ENCODE data around the gene DNAI2. TPM values are rescaled to one million over a fixed set of nuclear protein-coding genes. Genes with fewer than 3 reads are reported as not detected.
"Not testable (repeated sequence)": the region's sequence is repeated elsewhere in the genome, so short reads cannot be mapped to it uniquely, and the experiment has no call there.

The DNAI2 gene
- total RNA-seq, 1 donor from 2014 or later = not detected

DNA sequence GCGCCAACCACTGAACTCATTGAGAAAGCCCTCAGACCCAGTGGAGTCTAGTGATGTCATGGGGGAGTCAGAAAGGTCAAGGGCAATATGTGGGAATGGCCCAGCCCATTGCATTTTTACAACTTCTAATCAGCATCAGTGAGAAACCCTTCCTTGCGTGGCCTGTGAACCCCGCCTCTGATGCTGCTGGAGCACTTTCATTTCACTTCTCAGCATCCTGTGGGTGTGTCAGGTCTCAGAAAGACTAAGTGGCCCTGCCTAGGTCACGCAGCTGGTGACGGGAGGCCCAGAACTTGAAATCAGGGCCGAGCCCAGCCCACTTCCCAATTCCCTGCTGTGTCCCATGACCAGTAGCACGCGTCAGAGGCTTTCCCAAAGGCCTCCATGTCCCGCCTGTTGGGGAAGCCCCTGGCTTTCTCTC is 6.1 kb downstream of the DNAI2 start:
- no peak overlapping the region for H3K27ac Mint-ChIP-seq
- H3K9me3 Mint-ChIP-seq = no peaks in the 10 kb centered on the region
- ChIA-PET CTCF (no interaction called here), POLR2A (no interaction called here)
- H3K27me3 Mint-ChIP-seq = peaks cover 11% of the 10 kb centered on the region
- peak; percentile 37 for ATAC-seq (ENCODE audit: low read depth)
- H3K4me1 Mint-ChIP-seq = peaks cover 11% of the 10 kb centered on the region
- no peak overlapping the region for H3K4me3 Mint-ChIP-seq
- intact Hi-C loops (cut with micrococcal nuclease) = no loop called here
- TF ChIP-seq, protein P1, sequence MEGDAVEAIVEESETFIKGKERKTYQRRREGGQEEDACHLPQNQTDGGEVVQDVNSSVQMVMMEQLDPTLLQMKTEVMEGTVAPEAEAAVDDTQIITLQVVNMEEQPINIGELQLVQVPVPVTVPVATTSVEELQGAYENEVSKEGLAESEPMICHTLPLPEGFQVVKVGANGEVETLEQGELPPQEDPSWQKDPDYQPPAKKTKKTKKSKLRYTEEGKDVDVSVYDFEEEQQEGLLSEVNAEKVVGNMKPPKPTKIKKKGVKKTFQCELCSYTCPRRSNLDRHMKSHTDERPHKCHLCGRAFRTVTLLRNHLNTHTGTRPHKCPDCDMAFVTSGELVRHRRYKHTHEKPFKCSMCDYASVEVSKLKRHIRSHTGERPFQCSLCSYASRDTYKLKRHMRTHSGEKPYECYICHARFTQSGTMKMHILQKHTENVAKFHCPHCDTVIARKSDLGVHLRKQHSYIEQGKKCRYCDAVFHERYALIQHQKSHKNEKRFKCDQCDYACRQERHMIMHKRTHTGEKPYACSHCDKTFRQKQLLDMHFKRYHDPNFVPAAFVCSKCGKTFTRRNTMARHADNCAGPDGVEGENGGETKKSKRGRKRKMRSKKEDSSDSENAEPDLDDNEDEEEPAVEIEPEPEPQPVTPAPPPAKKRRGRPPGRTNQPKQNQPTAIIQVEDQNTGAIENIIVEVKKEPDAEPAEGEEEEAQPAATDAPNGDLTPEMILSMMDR (IDR thresholded peaks at IDR 0.05) = no peak
- H3K36me3 Mint-ChIP-seq (ENCODE audit: low read depth) = no peaks in the 10 kb centered on the region
- no peak for DNase-seq

DNA sequence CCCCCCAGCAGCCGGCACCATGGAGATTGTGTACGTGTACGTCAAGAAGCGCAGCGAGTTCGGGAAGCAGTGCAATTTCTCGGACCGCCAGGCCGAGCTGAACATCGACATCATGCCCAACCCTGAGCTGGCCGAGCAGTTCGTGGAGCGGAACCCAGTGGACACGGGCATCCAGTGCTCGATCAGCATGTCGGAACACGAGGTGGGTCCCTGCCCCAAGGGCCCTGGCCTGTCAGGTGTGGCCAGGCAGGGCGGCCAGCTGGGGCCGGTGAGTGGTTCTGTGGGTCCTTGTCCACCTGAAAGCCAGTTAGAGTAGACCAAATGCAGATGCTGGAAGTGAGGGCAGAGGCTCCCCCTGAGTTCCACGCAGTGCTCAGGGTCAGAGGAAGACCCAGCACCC is 7.8 kb downstream of the DNAI2 start:
- intact Hi-C loops (cut with micrococcal nuclease) = no loop called here
- TF ChIP-seq, protein P1 (IDR thresholded peaks at IDR 0.05) = no peak
- ATAC-seq (ENCODE audit: low read depth) (no peak), DNase-seq (no peak)
- no peaks in the 10 kb centered on the region for H3K36me3 Mint-ChIP-seq (ENCODE audit: low read depth)
- no peaks in the 10 kb centered on the region for H3K9me3 Mint-ChIP-seq
- no peak overlapping the region for H3K27ac Mint-ChIP-seq
- peaks cover 8% of the 10 kb centered on the region for H3K27me3 Mint-ChIP-seq
- no peak overlapping the region for H3K4me3 Mint-ChIP-seq
- ChIA-PET CTCF (no interaction called here), POLR2A (interaction anchor here (0.7 kb wide), 1 partner anchor 1175 kb away, joined by 3 read pairs; the partner anchor contains the start of gene TMEM94)
- peaks cover 11% of the 10 kb centered on the region for H3K4me1 Mint-ChIP-seq

DNA sequence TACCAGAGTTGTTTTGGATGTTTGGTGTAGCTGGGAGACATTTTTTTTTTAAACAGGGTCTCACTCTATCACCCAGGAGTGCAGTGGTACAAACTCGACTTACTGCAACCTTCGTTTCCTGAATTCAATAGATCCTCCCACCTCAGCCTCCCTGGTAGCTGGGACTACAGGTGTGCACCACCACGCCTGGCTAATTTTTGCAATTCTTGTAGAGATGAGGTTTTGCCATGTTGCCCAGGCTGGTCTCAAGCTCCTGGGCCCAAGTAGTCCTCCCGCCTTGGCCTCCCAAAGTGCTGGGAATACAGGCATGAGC is 8.2 kb downstream of the DNAI2 start:
- POLR2A ChIA-PET = interaction anchor here (0.7 kb wide), 1 partner anchor 1174 kb away, joined by 3 read pairs; the partner anchor contains the start of gene TMEM94
- H3K9me3 Mint-ChIP-seq; H3K27me3 Mint-ChIP-seq; H3K36me3 Mint-ChIP-seq (ENCODE audit: low read depth); CTCF ChIA-PET; H3K27ac Mint-ChIP-seq; ATAC-seq (ENCODE audit: low read depth); H3K4me3 Mint-ChIP-seq; DNase-seq; intact Hi-C loops (cut with micrococcal nuclease): not testable (repeated sequence)
- H3K4me1 Mint-ChIP-seq = peaks cover 11% of the 10 kb centered on the region

DNA sequence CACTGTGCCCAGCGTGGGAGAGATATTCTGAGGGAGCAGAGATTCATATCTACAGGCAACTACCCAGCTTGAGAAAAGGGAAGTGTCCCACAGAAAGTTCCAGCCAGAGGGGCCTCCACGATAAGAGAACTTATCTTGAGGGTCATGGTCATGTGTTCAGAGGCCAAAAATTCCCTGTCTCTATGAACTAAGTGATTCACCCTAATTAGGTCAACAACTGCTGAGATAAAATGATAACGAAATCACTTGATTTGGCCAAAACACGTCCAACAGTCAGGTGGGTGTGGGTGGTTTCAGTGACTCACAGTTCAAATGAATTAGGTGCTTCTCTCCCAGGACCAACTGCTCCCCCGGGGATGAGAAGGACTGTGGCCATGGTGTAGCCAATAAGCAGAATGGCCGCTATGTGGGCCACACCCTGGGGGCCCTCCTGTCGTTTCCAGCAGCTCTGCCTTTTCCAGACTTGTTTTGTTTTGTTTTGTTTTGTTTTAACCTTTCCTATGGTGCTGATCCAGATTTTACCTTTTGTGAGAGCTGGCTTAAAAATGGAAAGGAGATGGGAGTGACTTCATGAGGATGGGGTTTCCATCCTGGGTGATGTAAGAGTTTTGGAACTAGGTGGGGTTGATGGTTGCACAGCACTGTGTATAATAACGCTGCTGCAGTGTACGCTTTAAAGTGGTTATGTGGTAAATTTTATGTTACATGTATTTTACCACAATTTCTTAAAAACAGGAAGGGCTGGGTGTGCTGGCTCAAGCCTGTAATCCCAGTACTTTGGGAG is 8.7 kb downstream of the DNAI2 start:
- H3K4me1 Mint-ChIP-seq = peaks cover 11% of the 10 kb centered on the region
- ChIA-PET CTCF (no interaction called here), POLR2A (no interaction called here)
- no peaks in the 10 kb centered on the region for H3K36me3 Mint-ChIP-seq (ENCODE audit: low read depth)
- H3K27me3 Mint-ChIP-seq = peaks cover 8% of the 10 kb centered on the region
- TF ChIP-seq, protein P1 (IDR thresholded peaks at IDR 0.05) = no peak
- H3K4me3 Mint-ChIP-seq = no peak overlapping the region
- intact Hi-C loops (cut with micrococcal nuclease) = no loop called here
- no peak overlapping the region for H3K27ac Mint-ChIP-seq
- no peaks in the 10 kb centered on the region for H3K9me3 Mint-ChIP-seq
- ATAC-seq (ENCODE audit: low read depth) (no peak), DNase-seq (no peak)

DNA sequence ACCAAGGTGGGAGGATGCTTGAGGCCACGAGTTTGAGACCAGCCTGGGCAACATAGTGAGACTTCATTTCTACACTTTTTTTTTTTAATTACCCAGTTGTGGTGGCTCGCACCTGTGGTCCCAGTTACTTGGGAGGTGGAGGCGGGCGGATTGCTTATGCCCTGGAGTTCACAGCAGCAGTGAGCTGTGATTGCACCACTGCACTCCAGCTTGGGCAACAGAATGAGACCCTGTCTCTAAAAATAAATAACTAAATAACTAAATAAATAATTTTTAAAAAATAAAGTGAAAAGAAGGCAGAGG is 9.3 kb downstream of the DNAI2 start:
- DNase-seq (no peak), ATAC-seq (ENCODE audit: low read depth) (no peak)
- TF ChIP-seq, protein P1 (IDR thresholded peaks at IDR 0.05) = no peak
- Mint-ChIP-seq H3K36me3 (ENCODE audit: low read depth) (no peaks in the 10 kb centered on the region), H3K4me1 (peaks cover 11% of the 10 kb centered on the region), H3K9me3 (no peaks in the 10 kb centered on the region), H3K27ac (no peak overlapping the region), H3K27me3 (peaks cover 8% of the 10 kb centered on the region), H3K4me3 (no peak overlapping the region)
- ChIA-PET POLR2A (no interaction called here), CTCF (no interaction called here)
- intact Hi-C loops (cut with micrococcal nuclease) = no loop called here
